BJ (cell line): ENCODE measurements around the gene SCN2B. TPM values are rescaled to one million over a fixed set of nuclear protein-coding genes. Genes with fewer than 3 reads are reported as not detected.

ENCODE experiments used
- CTCF ChIA-PET: fragments of 350-600 bp; formaldehyde crosslinking; extraction: SDS; loops from one replicate; lab custom pipeline; 2021; ENCODE audit warnings: antibody characterized with exemption, inconsistent platforms; lab: Yijun Ruan, JAX
- POLR2A ChIA-PET: fragments of 300-600 bp; sonication (Branson Sonifier 250); formaldehyde crosslinking; extraction: SDS; loops from one replicate; lab custom pipeline; 2021; ENCODE audit warnings: antibody characterized with exemption; lab: Charles Lee
- DNase-seq: peaks from one replicate; pipeline ENCODE4 v3.0.0-alpha.2; 2011; ENCODE audit warnings: low read depth
- H3K27me3 ChIP-seq: 2 replicates; pipeline ENCODE4 v1.6.0; 2011; ENCODE audit warnings: low read length; ENCODE audit not compliant: control insufficient read depth, insufficient read depth
- H3K36me3 ChIP-seq: 2 replicates; pipeline ENCODE4 v1.5.1; 2011; ENCODE audit warnings: low read length; ENCODE audit not compliant: control insufficient read depth, insufficient read depth
- H3K4me3 ChIP-seq: 2 replicates; pipeline ENCODE4 v1.5.1; 2011; ENCODE audit warnings: low read depth, mild to moderate bottlenecking, control low read depth, low read length
- polyA plus RNA-seq: library from polyadenylated mRNA; depleted of rRNA; stranded (reverse); fragments of >200 nt; gene quantifications from 2 replicates; pipeline ENCODE4 v1.2.3, GENCODE V29; 2011
- TF ChIP-seq, protein P1 (sequence below): IDR thresholded peaks from 2 replicates; pipeline ENCODE4 v1.5.1; 2011; ENCODE audit warnings: low read depth, mild to moderate bottlenecking, control low read depth, inconsistent platforms, low read length, moderate library complexity; ENCODE audit not compliant: insufficient read depth

Gene SCN2B
- polyA plus RNA-seq, 1 experiment: not detected

DNA sequence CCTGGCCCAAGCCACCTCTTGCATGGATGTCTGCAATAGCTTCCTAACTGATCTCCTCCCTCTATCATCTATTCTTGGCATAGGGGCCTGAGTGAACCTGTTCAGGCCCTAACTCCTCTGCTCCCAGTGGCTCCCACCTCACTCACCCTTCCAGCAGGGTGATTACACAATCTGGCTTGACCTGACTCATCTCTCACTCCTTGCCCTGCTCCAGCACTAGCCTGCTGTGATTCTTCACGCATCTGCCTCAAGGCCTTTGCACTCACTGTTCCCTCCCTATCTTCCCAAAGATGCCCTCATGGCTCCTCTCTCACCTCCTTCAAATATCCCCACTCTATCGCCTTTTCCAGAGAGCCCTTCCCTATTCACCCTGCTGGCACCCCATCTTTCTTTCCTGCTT lies 34.4 kb downstream of the SCN2B start:
- Histone ChIP-seq H3K27me3 (peaks cover 15% of the 10 kb centered on the region), H3K36me3 (no peaks in the 10 kb centered on the region), H3K4me3 (no peak overlapping the region)
- TF ChIP-seq, protein P1, sequence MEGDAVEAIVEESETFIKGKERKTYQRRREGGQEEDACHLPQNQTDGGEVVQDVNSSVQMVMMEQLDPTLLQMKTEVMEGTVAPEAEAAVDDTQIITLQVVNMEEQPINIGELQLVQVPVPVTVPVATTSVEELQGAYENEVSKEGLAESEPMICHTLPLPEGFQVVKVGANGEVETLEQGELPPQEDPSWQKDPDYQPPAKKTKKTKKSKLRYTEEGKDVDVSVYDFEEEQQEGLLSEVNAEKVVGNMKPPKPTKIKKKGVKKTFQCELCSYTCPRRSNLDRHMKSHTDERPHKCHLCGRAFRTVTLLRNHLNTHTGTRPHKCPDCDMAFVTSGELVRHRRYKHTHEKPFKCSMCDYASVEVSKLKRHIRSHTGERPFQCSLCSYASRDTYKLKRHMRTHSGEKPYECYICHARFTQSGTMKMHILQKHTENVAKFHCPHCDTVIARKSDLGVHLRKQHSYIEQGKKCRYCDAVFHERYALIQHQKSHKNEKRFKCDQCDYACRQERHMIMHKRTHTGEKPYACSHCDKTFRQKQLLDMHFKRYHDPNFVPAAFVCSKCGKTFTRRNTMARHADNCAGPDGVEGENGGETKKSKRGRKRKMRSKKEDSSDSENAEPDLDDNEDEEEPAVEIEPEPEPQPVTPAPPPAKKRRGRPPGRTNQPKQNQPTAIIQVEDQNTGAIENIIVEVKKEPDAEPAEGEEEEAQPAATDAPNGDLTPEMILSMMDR: no peak
- no peak for DNase-seq
- ChIA-PET CTCF (interaction anchor here (12.6 kb wide), 1 partner anchor 27 kb away, joined by 161 read pairs; no protein-coding TSS in a partner anchor), POLR2A (no interaction called here)

DNA sequence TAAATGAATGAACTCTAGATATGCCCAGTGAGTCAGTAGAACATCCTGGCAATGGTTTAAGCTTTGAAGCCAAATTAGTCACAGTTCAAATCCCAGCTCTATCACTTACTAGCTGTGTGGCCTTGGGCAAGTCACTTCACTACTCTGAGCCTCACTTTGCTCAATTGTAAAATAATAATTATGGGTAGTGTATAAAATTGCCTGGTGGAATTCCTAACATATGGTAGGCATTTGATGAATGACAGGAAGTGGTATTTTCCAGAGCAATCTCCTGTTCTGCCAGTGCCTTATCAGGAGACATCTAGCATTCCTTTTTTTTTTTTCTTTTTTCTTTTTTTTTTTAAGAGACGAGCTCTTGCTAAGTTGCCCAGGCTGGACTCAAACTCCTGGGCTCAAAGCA lies 36.9 kb downstream of the SCN2B start:
- DNase-seq: no peak
- POLR2A ChIA-PET: interaction anchor here (0.6 kb wide), 1 partner anchor 435 kb away, joined by 3 read pairs; no protein-coding TSS in a partner anchor
- Histone ChIP-seq H3K4me3 (no peak overlapping the region), H3K27me3 (peaks cover 12% of the 10 kb centered on the region), H3K36me3 (no peaks in the 10 kb centered on the region)
- CTCF ChIA-PET: interaction anchor here (12.6 kb wide), 1 partner anchor 30 kb away, joined by 161 read pairs; no protein-coding TSS in a partner anchor
- TF ChIP-seq, protein P1: no peak

DNA sequence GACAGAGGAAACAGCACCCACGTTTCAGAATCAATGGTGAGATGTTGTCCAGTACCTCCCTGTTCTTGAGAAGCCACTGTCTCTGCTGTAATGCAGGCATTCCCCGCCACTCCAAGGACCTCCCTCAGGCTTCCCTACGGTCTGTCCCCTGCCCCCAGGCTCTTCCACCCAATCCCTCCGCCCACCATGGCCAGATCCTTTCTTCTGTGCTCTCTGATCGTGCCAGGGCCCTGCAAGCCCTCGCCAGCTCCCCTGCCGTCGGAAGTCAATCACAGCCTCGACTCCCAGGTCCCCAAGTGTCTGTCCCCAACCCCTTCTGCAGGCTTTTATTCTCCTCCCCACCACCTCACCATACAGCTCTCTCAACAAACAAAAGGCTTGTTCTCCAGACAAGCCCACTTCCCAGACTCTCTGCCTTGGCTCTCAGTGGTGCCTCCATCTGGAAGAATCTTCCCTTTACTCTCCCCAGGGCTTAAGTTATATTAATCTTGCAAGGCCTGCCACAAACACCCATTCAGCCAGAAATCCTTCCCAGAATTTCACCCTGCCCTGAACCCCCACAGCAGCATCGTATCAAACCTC lies 37.5 kb downstream of the SCN2B start:
- H3K36me3 ChIP-seq: no peaks in the 10 kb centered on the region
- POLR2A ChIA-PET: no interaction called here
- CTCF ChIA-PET: interaction anchor here (1.2 to 12.6 kb wide), 3 partner anchors 10 to 36 kb away, joined by 3 to 161 read pairs (median 5); no protein-coding TSS in a partner anchor
- no peak for DNase-seq
- no peak overlapping the region for H3K4me3 ChIP-seq
- TF ChIP-seq, protein P1: no peak
- peaks cover 9% of the 10 kb centered on the region for H3K27me3 ChIP-seq

DNA sequence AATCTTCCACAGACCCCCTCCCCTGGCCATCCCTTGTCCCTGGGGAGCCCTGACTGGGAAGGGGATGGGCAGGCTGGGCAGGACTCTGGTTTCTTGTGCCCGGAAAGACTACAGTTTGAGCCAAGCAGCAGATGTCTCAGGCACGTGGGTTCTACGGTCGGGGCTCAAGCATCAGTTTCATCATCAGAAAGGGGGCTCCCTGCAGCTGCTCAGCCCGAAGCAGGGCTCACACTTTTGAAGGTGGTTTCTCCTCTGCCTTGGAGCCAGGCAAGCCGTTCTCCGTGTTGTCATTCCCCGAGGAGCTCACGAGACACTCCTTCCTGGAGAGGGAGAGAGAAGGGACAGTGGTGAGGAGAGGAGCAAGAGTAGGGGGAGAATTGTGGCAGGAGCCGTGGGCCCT lies 39.6 kb downstream of the SCN2B start:
- TF ChIP-seq, protein P1: no peak
- H3K27me3 ChIP-seq: peaks cover 3% of the 10 kb centered on the region
- DNase-seq: no peak
- POLR2A ChIA-PET: no interaction called here
- CTCF ChIA-PET: interaction anchor here (1.2 to 2.3 kb wide), 2 partner anchors 8 to 35 kb away, joined by 3 to 5 read pairs; no protein-coding TSS in a partner anchor
- H3K4me3 ChIP-seq: no peak overlapping the region
- H3K36me3 ChIP-seq: no peaks in the 10 kb centered on the region

DNA sequence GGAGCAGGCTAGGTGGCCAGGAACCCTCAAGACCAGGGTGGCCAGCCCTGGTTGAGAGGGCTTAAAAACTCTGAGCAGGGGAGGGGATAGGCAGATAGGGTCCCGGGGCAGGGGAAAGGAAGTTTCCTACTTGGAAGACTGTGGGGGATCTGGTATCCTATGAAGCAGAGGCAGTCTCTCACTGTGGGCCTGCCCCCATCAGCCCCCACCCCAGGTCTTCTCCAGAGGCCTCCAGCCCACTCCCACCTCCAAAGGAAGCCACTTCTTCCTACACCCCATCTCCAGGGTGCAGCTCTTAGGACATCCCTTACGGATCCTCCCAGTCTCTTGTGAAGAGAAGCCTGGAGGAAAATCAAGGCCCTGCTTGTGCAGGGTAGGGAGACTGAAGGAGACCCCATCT lies 40.1 kb downstream of the SCN2B start:
- POLR2A ChIA-PET: no interaction called here
- DNase-seq: no peak
- CTCF ChIA-PET: no interaction called here

More for the DNA sequence above, 40.1 kb downstream of the SCN2B start:
- no peaks in the 10 kb centered on the region for H3K36me3 ChIP-seq
- H3K4me3 ChIP-seq: no peak overlapping the region
- TF ChIP-seq, protein P1: no peak
- peaks cover 2% of the 10 kb centered on the region for H3K27me3 ChIP-seq
